A673 (cell line): ENCODE results near the gene ADAMTS12.

Experiments used
- EZH2 ChIP-seq: fragments of 200-600 bp; sonication (generic); IDR thresholded peaks from 2 replicates; pipeline ENCODE4 v1.6.1; 2017; ENCODE audit warnings: borderline replicate concordance, low read depth, mild to moderate bottlenecking, mixed read lengths, antibody characterized with exemption, low read length; ENCODE audit not compliant: poor library complexity, severe bottlenecking
- TF ChIP-seq, protein P1 (sequence below): fragments of 300-800, 200-600 bp; sonication (generic); conservative IDR thresholded peaks from 2 replicates; pipeline ENCODE4 v1.5.1; 2017; ENCODE audit warnings: low read depth, mild to moderate bottlenecking, antibody characterized with exemption, low read length, moderate library complexity, mixed read lengths

DNA sequence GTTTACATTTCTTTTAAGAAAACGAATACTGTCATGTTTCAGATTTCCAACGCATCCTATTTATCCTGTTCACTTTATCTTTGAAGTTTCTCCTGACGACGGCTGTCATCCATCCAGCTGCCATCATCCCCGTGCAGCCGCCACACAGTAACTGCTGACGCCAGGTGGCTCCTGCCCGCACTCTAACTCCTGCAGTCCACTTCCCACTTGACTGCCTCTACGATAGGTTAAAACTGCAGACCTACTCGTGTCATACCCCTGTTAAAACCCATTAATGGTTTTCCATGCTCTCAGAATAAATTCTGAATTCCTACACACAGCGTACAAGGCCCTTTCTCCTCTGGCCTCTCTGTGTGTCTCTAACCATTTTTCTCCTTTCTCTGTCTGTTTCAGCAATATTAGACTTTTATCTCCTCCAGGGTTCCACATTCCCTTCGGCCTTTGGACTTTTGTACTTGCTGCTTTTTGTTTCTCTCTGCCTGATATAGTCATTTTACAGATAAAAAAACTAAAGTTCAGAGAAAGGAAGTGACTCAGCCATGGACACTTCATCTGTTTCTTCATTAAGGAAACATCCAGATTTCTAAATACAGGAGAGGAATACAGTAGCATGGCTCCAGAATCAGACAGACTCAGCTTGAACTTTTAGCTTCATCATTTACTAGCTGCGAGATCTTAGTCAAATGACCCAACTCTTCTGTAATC is 84.9 kb downstream of the ADAMTS12 start:
- TF ChIP-seq, protein P1, sequence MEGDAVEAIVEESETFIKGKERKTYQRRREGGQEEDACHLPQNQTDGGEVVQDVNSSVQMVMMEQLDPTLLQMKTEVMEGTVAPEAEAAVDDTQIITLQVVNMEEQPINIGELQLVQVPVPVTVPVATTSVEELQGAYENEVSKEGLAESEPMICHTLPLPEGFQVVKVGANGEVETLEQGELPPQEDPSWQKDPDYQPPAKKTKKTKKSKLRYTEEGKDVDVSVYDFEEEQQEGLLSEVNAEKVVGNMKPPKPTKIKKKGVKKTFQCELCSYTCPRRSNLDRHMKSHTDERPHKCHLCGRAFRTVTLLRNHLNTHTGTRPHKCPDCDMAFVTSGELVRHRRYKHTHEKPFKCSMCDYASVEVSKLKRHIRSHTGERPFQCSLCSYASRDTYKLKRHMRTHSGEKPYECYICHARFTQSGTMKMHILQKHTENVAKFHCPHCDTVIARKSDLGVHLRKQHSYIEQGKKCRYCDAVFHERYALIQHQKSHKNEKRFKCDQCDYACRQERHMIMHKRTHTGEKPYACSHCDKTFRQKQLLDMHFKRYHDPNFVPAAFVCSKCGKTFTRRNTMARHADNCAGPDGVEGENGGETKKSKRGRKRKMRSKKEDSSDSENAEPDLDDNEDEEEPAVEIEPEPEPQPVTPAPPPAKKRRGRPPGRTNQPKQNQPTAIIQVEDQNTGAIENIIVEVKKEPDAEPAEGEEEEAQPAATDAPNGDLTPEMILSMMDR, result no peak
- TF ChIP-seq EZH2, result no peak
